A549 (cell line): Measurements from ENCODE around the gene VWA8.

ENCODE experiments used
- CEBPB ChIP-seq, 2 experiments: fragments of >200 bp in 1 of 2; sonication (Bioruptor Twin) in 1 of 2; formaldehyde crosslinking in 1 of 2; IDR thresholded peaks; 2 replicates each; pipeline ENCODE4 v1.6.1; 2012 to 2016
- CTCF ChIP-seq: fragments of >200 bp; sonication (Bioruptor Twin); formaldehyde crosslinking; IDR thresholded peaks from 3 replicates; pipeline ENCODE4 v1.5.1; 2016
- EP300 ChIP-seq, 2 experiments: fragments of >200 bp; sonication (Bioruptor Twin); formaldehyde crosslinking; IDR thresholded peaks; 2 replicates in 1 of 2; 3 replicates in 1 of 2; pipeline ENCODE4 v1.6.1; 2016 to 2017
- JUN ChIP-seq, 2 experiments: fragments of >200 bp; sonication (Bioruptor Twin); formaldehyde crosslinking; IDR thresholded peaks; 2 replicates in 1 of 2; 3 replicates in 1 of 2; pipeline ENCODE4 v1.6.1; 2016 to 2017
- KDM1A ChIP-seq: fragments of 200-600 bp; sonication (generic); IDR thresholded peaks from 2 replicates; pipeline ENCODE4 v1.6.1; 2016; ENCODE audit warnings: low read depth, mild to moderate bottlenecking
- POLR2A ChIP-seq: IDR thresholded peaks from 2 replicates; pipeline ENCODE4 v1.6.1; 2012; ENCODE audit warnings: mild to moderate bottlenecking, low read length
- RAD21 ChIP-seq, 2 experiments: fragments of >200 bp in 1 of 2; sonication (Bioruptor Twin) in 1 of 2; formaldehyde crosslinking in 1 of 2; IDR thresholded peaks in 1 of 2; conservative IDR thresholded peaks in 1 of 2; 2 replicates in 1 of 2; 3 replicates in 1 of 2; pipeline ENCODE4 v1.6.1; 2012 to 2018; ENCODE audit warnings: inconsistent platforms in 1 of 2
- USF2 ChIP-seq: fragments of 450-650 bp; IDR thresholded peaks from 2 replicates; pipeline ENCODE4 v1.6.1; 2014; ENCODE audit warnings: antibody characterized with exemption

- TF ChIP-seq JUN (IDR thresholded peaks at IDR 0.05) (no peak), KDM1A (no peak), CTCF (no peak), EP300 (IDR thresholded peaks at IDR 0.05) (no peak), RAD21 (conservative IDR thresholded peaks at IDR 0.05 in 1 of 2, IDR thresholded peaks at IDR 0.05 in 1 of 2) (no peak), USF2 (no peak), POLR2A (no peak), CEBPB (IDR thresholded peaks at IDR 0.05) (no peak)
Measured at GRCh38 chr13:41859565-41859964, 101.3 kb downstream of the VWA8 start.
